HepG2 (cell line): ENCODE data around the gene HECTD2. TPM values are rescaled to one million over a fixed set of nuclear protein-coding genes. Genes with fewer than 3 reads are reported as not detected.

ENCODE experiments used
- ATAC-seq: fragments of 200-7000 bp; cut with Tn5 transposase; 3 replicates; pipeline ENCODE4 v1.9.1; 2020; ENCODE audit warnings: mild to moderate bottlenecking, moderate library complexity
- BruUV-seq: library from RNA; stranded (reverse); fragments of 400-500 nt; replicated peaks from 2 replicates; lab custom pipeline; 2021; lab: Mats Ljungman, UMichigan
- CTCF ChIA-PET: fragments of 300-600 bp; formaldehyde crosslinking; extraction: SDS; loops from one replicate; lab custom pipeline; 2021; ENCODE audit warnings: low total read pairs, inconsistent platforms, low intra/inter-chr PET ratio; lab: Yijun Ruan, JAX
- POLR2A ChIA-PET: fragments of 350-600 bp; sonication (Branson Sonifier 250); formaldehyde crosslinking; loops from one replicate; lab custom pipeline; 2020; ENCODE audit warnings: antibody characterized with exemption, inconsistent platforms; lab: Yijun Ruan, JAX
- DNase-seq: peaks from one replicate; pipeline ENCODE4 v3.0.0-alpha.2; 2015; ENCODE audit warnings: low spot score
- FAIRE-seq: peaks from 3 replicates; lab custom pipeline; 2011; peaks lifted over from hg19 to GRCh38; lab: Jason Lieb, UNC
- H2AFZ ChIP-seq: one replicate; pipeline ENCODE4 v1.6.1; 2011; ENCODE audit warnings: low read length, inconsistent platforms
- H3K27ac ChIP-seq: fragments of 300-600 bp; 3 replicates; pipeline ENCODE4 v1.8.0; 2011; ENCODE audit warnings: mixed run types, mild to moderate bottlenecking, mixed read lengths, low read length, inconsistent platforms; ENCODE audit not compliant: insufficient read depth; ENCODE audit errors: extremely low read length
- H3K27me3 ChIP-seq, 2 experiments: fragments of 200-600 bp in 1 of 2; 2 replicates in 1 of 2; 3 replicates in 1 of 2; pipeline versions ENCODE4 v1.6.0 to v1.8.0; 2011; ENCODE audit warnings: low read length in 2 of 2, mild to moderate bottlenecking in 2 of 2, moderate library complexity in 2 of 2, inconsistent platforms in 1 of 2; ENCODE audit not compliant: insufficient read depth in 2 of 2, control insufficient read depth in 1 of 2
- H3K36me3 ChIP-seq, 2 experiments: fragments of 200-600 bp in 1 of 2; replicated peaks in 1 of 2; 2 replicates in 1 of 2; 3 replicates in 1 of 2; pipeline versions ENCODE4 v1.5.1 to v1.8.0; 2011; ENCODE audit warnings: low read length in 2 of 2, inconsistent platforms in 1 of 2; ENCODE audit not compliant: insufficient read depth in 2 of 2, control insufficient read depth in 1 of 2
- H3K4me1 ChIP-seq: 2 replicates; pipeline ENCODE4 v1.5.1; 2012; ENCODE audit warnings: low read length, inconsistent platforms; ENCODE audit not compliant: insufficient read depth
- H3K4me2 ChIP-seq: 2 replicates; pipeline ENCODE4 v1.6.0; 2011; ENCODE audit warnings: low read depth, low read length, inconsistent platforms
- H3K4me3 ChIP-seq, 3 experiments: fragments of 200-600 bp in 1 of 3; sonication (generic), shearing (Covaris generic) in 1 of 3; replicated peaks in 1 of 3; 2 replicates each; pipeline ENCODE4 v1.5.1; 2011 to 2016; ENCODE audit warnings: low read length in 3 of 3, inconsistent platforms in 2 of 3, low read depth in 2 of 3, mild to moderate bottlenecking in 2 of 3, control low read depth in 1 of 3, mixed read lengths in 1 of 3; ENCODE audit not compliant: insufficient read depth in 1 of 3
- H3K79me2 ChIP-seq: one replicate; pipeline ENCODE4 v1.6.1; 2011; ENCODE audit warnings: low read length, inconsistent platforms; ENCODE audit not compliant: insufficient read depth
- H3K9ac ChIP-seq: 2 replicates; pipeline ENCODE4 v1.6.0; 2011; ENCODE audit warnings: mild to moderate bottlenecking, low read depth, low read length, inconsistent platforms; ENCODE audit not compliant: insufficient read depth
- H3K9me3 ChIP-seq: 2 replicates; pipeline ENCODE4 v1.5.1; 2012; ENCODE audit warnings: mild to moderate bottlenecking, low read length
- H4K20me1 ChIP-seq: 2 replicates; pipeline ENCODE4 v1.6.0; 2011; ENCODE audit warnings: inconsistent platforms, mild to moderate bottlenecking, low read length, moderate library complexity; ENCODE audit not compliant: insufficient read depth
- KLF16 ChIP-seq, 2 experiments: sonication (generic) in 1 of 2; formaldehyde crosslinking in 1 of 2; IDR thresholded peaks; 2 replicates each; pipeline versions ENCODE4 v1.6.1 to v1.8.0; 2016 to 2023; ENCODE audit warnings: missing genetic modification reagents in 2 of 2, missing compliant biosample characterization in 1 of 2
- RAD21 ChIP-seq: fragments of 450-650 bp; formaldehyde crosslinking; IDR thresholded peaks from 2 replicates; pipeline ENCODE4 v1.5.0; 2020; ENCODE audit warnings: mild to moderate bottlenecking
- SMC3 ChIP-seq: IDR thresholded peaks from 2 replicates; pipeline ENCODE4 v1.6.1; 2011; ENCODE audit warnings: low read length, improper control_type of control experiment
- STAG1 ChIP-seq: sonication (generic); formaldehyde crosslinking; IDR thresholded peaks from 2 replicates; pipeline ENCODE4 v1.4.0; 2020; ENCODE audit warnings: missing genetic modification reagents
- ZNF562 ChIP-seq: sonication (generic); formaldehyde crosslinking; IDR thresholded peaks from 2 replicates; pipeline ENCODE4 v1.8.0; 2022; ENCODE audit warnings: missing genetic modification reagents, borderline replicate concordance
- ZNF616 ChIP-seq: sonication (generic); formaldehyde crosslinking; IDR thresholded peaks from 2 replicates; pipeline ENCODE4 v1.5.0; 2020; ENCODE audit warnings: low read depth, mild to moderate bottlenecking, missing genetic modification reagents
- WGBS: methylation state at CpG from one replicate; pipeline ENCODE4 v1.1.6; 2017; ENCODE audit warnings: low lambda C conversion rate; 5-methylcytosine and 5-hydroxymethylcytosine counted together
- in situ Hi-C: cut with HindIII; loops from 2 replicates; pipeline ENCODE4 v1.10.0; 2017; ENCODE audit warnings: low pct_unique_long_range_greater_than_20kb; ENCODE audit not compliant: extremely low pct_ligation_motif_present
- intact Hi-C: fragments of 100-400 bp; cut with micrococcal nuclease; formaldehyde crosslinking; loops from one replicate; pipeline ENCODE4 v1.10.0; 2022; ENCODE audit not compliant: unreplicated experiment
- polyA plus RNA-seq, 8 experiments: library from polyadenylated mRNA; depleted of rRNA in 3 of 8; stranded (reverse) in 7 of 8; unstranded in 1 of 8; fragments of >200 nt; fragmentation: Illumina TruSeq in 4 of 8; extraction: Trizol in 4 of 8; gene quantifications; 2 replicates each; pipeline versions ENCODE4 v1.2.1 to v1.2.3, GENCODE V29; 2011 to 2016; ENCODE audit warnings: low read depth in 4 of 8, missing spikeins in 1 of 8, mixed read lengths in 1 of 8; ENCODE audit not compliant: insufficient read depth in 1 of 8
- total RNA-seq, 5 experiments: library from RNA; depleted of rRNA; stranded (reverse); fragments of >200 nt; fragmentation: Illumina TruSeq; extraction: Trizol; gene quantifications; 2 replicates each; pipeline ENCODE4 v1.2.3, GENCODE V29; 2016; ENCODE audit warnings: low read depth in 1 of 5
- TF ChIP-seq, protein P1 (sequence below): sonication (generic); formaldehyde crosslinking; IDR thresholded peaks from 2 replicates; pipeline ENCODE4 v1.5.0; 2020; ENCODE audit warnings: mild to moderate bottlenecking, missing genetic modification reagents, moderate library complexity

The HECTD2 gene
- total and polyA plus RNA-seq, 2 of the 13 experiments (the other 11 are each of a cell fraction or from before 2014, with no cell fraction given) = 3.2 to 5.2 TPM

DNA sequence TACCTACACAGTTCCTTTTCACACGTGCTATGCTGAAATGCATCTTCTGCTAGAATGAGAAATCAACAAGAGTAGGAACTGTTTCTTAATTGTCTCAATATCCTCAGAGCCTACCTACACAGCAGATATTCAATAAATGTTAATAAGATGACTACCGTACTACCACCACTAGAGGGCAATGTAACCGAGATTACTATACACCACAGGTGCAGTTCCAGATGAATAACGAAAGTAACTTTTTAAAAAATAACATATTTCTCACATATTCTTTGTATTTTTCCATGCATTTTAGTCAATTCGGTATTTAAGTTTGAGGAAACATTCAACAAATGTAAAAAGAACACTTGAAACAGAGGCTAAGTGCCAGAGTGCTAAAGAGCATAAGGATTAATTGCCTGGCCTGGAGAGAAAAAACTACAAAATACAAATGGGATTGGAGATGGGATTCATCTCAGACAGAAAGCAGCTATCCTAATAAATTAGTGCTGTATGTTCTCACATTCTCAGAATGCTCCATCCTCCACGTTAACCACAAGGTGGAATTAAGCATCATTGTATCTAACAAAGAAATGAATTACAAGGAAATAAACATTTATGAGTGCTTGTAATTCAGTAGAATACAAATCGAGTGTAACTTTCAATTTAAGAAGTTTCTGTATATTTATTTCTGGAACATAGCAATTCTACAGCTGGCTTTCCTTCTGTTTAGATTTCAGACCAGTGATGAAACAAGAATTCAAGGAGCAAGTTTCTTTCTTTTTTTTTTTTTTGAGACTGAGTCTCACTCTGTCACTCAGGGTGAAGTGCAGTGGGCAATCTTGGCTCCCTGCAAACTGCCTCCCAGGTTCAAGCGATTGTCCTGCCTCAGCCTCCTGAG is 20.3 kb upstream of the HECTD2 start:
- Histone ChIP-seq H4K20me1 (no peaks in the 10 kb centered on the region), H3K36me3 (no peaks in the 10 kb centered on the region), H3K27ac (no peak overlapping the region), H2AFZ (peak overlapping the region; percentile 32), H3K4me2 (peak overlapping the region; percentile 66), H3K9me3 (no peaks in the 10 kb centered on the region), H3K4me3 (peak overlapping the region in 2 of 3 experiments; percentile 12 to 22; a peak in 2 of 6 replicates), H3K27me3 (peaks cover 0 to 9% of the 10 kb centered on the region in 2 experiments; a peak in 2 of 5 replicates), H3K79me2 (no peaks in the 10 kb centered on the region), H3K4me1 (peaks cover 8% of the 10 kb centered on the region; the same call in 1 of the 2 replicates), H3K9ac (no peak overlapping the region)
- in situ Hi-C loops (loop anchor here (25.0 kb wide), 2 partner anchors 247 to 503 kb away; partner anchors contain the start of gene PPP1R3C), intact Hi-C loops (loop anchor here (1.0 to 5.0 kb wide), 3 partner anchors 245 to 357 kb away; no protein-coding TSS in a partner anchor)
- DNase-seq = peak; percentile 54
- peak; percentile 88 for ATAC-seq
- POLR2A ChIA-PET = no interaction called here
- no TSS peak for BruUV-seq
- WGBS = 2% methylated on average over 8 of the region's 8 CpGs
- peak; percentile 67 for TF ChIP-seq STAG1 (CRISPR knock-in tag)
- TF ChIP-seq, protein P1, sequence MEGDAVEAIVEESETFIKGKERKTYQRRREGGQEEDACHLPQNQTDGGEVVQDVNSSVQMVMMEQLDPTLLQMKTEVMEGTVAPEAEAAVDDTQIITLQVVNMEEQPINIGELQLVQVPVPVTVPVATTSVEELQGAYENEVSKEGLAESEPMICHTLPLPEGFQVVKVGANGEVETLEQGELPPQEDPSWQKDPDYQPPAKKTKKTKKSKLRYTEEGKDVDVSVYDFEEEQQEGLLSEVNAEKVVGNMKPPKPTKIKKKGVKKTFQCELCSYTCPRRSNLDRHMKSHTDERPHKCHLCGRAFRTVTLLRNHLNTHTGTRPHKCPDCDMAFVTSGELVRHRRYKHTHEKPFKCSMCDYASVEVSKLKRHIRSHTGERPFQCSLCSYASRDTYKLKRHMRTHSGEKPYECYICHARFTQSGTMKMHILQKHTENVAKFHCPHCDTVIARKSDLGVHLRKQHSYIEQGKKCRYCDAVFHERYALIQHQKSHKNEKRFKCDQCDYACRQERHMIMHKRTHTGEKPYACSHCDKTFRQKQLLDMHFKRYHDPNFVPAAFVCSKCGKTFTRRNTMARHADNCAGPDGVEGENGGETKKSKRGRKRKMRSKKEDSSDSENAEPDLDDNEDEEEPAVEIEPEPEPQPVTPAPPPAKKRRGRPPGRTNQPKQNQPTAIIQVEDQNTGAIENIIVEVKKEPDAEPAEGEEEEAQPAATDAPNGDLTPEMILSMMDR (CRISPR knock-in tag) = peak; percentile 67
- TF ChIP-seq RAD21 (CRISPR knock-in tag) = 0 out of 2 replicates have a peak, but pooled peaks have one; percentile 26
- TF ChIP-seq SMC3 = peak; percentile 40
- TF ChIP-seq ZNF616 (CRISPR knock-in tag) = no peak
- TF ChIP-seq ZNF562 = no peak
- TF ChIP-seq KLF16 (CRISPR knock-in tag; IDR thresholded peaks at IDR 0.05) = 0 out of 4 replicates have a peak, but pooled peaks of 1 of the 2 experiments have one; percentile 21
- TF ChIP-seq, all 625 proteins: peak for 5
- CTCF ChIA-PET = interaction anchor here (0.7 to 2.1 kb wide), 7 partner anchors 20 to 355 kb away, joined by 3 to 13 read pairs (median 4); partner anchors contain the start of gene HECTD2
- FAIRE-seq = no peak
